GM23338 (cell line): ENCODE results near the gene TMEM33. TPM values are rescaled to one million over a fixed set of nuclear protein-coding genes. Genes with fewer than 3 reads are reported as not detected.
A peak's percentile ranks its signal among the peaks of the same experiment; 100 is the strongest.

Experiments
- ATAC-seq: fragments of 200-7000 bp; cut with Tn5 transposase; 3 replicates; pipeline ENCODE4 v1.9.1; 2020
- DNase-seq: peaks from one replicate; pipeline ENCODE4 v3.0.0-alpha.2; 2015; ENCODE audit warnings: low spot score
- H2AFZ ChIP-seq: fragments of 200-600 bp; sonication (generic); 2 replicates; pipeline ENCODE4 v1.8.0; 2016; ENCODE audit warnings: antibody characterized with exemption, mild to moderate bottlenecking, moderate library complexity
- H3F3A ChIP-seq: fragments of 200-600 bp; sonication (generic); replicated peaks from 2 replicates; pipeline ENCODE4 v1.8.0; 2017; ENCODE audit warnings: antibody characterized with exemption, mixed run types, low read depth
- H3K27ac ChIP-seq: fragments of 200-600 bp; sonication (generic); 2 replicates; pipeline ENCODE4 v1.6.1; 2016; ENCODE audit warnings: low read depth
- H3K27me3 ChIP-seq: fragments of 200-600 bp; sonication (generic); 2 replicates; pipeline ENCODE4 v1.8.0; 2016; ENCODE audit warnings: mild to moderate bottlenecking, mixed run types, moderate library complexity; ENCODE audit not compliant: insufficient read depth
- H3K36me3 ChIP-seq: fragments of 200-600 bp; sonication (generic); 2 replicates; pipeline ENCODE4 v1.8.0; 2016; ENCODE audit warnings: mild to moderate bottlenecking; ENCODE audit not compliant: insufficient read depth
- H3K4me1 ChIP-seq: fragments of 200-600 bp; sonication (generic); 2 replicates; pipeline ENCODE4 v1.8.0; 2016; ENCODE audit warnings: mild to moderate bottlenecking, moderate library complexity; ENCODE audit not compliant: insufficient read depth
- H3K4me2 ChIP-seq: fragments of 200-600 bp; sonication (generic); 2 replicates; pipeline ENCODE4 v1.7.1; 2017; ENCODE audit warnings: mixed run types
- H3K4me3 ChIP-seq: fragments of 200-600 bp; sonication (generic); 2 replicates; pipeline ENCODE4 v1.6.1; 2016; ENCODE audit warnings: mixed run types
- H3K79me2 ChIP-seq: fragments of 200-600 bp; sonication (generic); replicated peaks from 2 replicates; pipeline ENCODE4 v1.8.0; 2017; ENCODE audit warnings: mild to moderate bottlenecking; ENCODE audit not compliant: insufficient read depth
- H3K9me2 ChIP-seq: fragments of 200-600 bp; sonication (generic); 2 replicates; pipeline ENCODE4 v1.8.0; 2017; ENCODE audit not compliant: insufficient read depth
- H4K20me1 ChIP-seq: fragments of 200-600 bp; sonication (generic); replicated peaks from 2 replicates; pipeline ENCODE4 v1.8.0; 2017; ENCODE audit warnings: mild to moderate bottlenecking; ENCODE audit not compliant: insufficient read depth
- H3K27ac Mint-ChIP-seq: 2 replicates; pipeline ENCODE4 v1.8.0; 2020; ENCODE audit warnings: inconsistent platforms, mild to moderate bottlenecking, moderate library complexity, mixed read lengths
- H3K27me3 Mint-ChIP-seq: 3 replicates; pipeline ENCODE4 v1.8.0; 2022; ENCODE audit warnings: low read depth, mild to moderate bottlenecking, moderate library complexity, mixed read lengths, inconsistent platforms; ENCODE audit not compliant: insufficient read depth, poor library complexity
- H3K36me3 Mint-ChIP-seq: 3 replicates; pipeline ENCODE4 v1.8.0; 2021; ENCODE audit warnings: low read depth, mild to moderate bottlenecking, inconsistent platforms, moderate library complexity, mixed read lengths
- H3K4me1 Mint-ChIP-seq: 3 replicates; pipeline ENCODE4 v1.8.0; 2020; ENCODE audit warnings: mild to moderate bottlenecking, inconsistent platforms, mixed read lengths
- H3K4me3 Mint-ChIP-seq: 3 replicates; pipeline ENCODE4 v1.8.0; 2021; ENCODE audit warnings: moderate library complexity, mild to moderate bottlenecking, inconsistent platforms, mixed read lengths
- H3K9me3 Mint-ChIP-seq: 3 replicates; pipeline ENCODE4 v1.8.0; 2020; ENCODE audit warnings: moderate library complexity, mild to moderate bottlenecking, inconsistent platforms, mixed read lengths
- CREB1 ChIP-seq: fragments of 250-450 bp; sonication (Bioruptor Pico); IDR thresholded peaks from 2 replicates; pipeline ENCODE4 v1.5.0; 2020; ENCODE audit warnings: low read depth, mild to moderate bottlenecking, moderate library complexity
- CTCF ChIP-seq, 2 experiments: fragments of 200-600 bp in 1 of 2; sonication (generic) in 1 of 2; conservative IDR thresholded peaks; 2 replicates each; pipeline versions ENCODE4 v1.5.1 to v1.6.1; 2016 to 2017; ENCODE audit warnings: antibody characterized with exemption in 2 of 2, low read depth in 2 of 2, mild to moderate bottlenecking in 2 of 2, moderate library complexity in 1 of 2
- ETS1 ChIP-seq: IDR thresholded peaks from 2 replicates; pipeline ENCODE4 v1.6.1; 2016; ENCODE audit warnings: antibody characterized with exemption
- EZH2 ChIP-seq: fragments of 200-600 bp; sonication (generic); IDR thresholded peaks from one replicate; pipeline ENCODE4 v1.8.0; 2017; ENCODE audit warnings: antibody characterized with exemption, mild to moderate bottlenecking, low read depth; ENCODE audit not compliant: unreplicated experiment
- EZH2phosphoT487 ChIP-seq: fragments of 200-600 bp; sonication (generic); IDR thresholded peaks from one replicate; pipeline ENCODE4 v1.8.1; 2018; ENCODE audit warnings: antibody characterized with exemption; ENCODE audit not compliant: unreplicated experiment
- POLR2AphosphoS5 ChIP-seq: IDR thresholded peaks from 2 replicates; pipeline ENCODE4 v1.6.1; 2016; ENCODE audit warnings: antibody characterized with exemption, low read depth
- ZNF331 ChIP-seq: fragments of 250-450 bp; sonication (Bioruptor Pico); IDR thresholded peaks from 2 replicates; pipeline ENCODE4 v1.5.0; 2020; ENCODE audit warnings: low read depth, mild to moderate bottlenecking, moderate library complexity
- ZNF462 ChIP-seq: fragments of 250-450 bp; sonication (Bioruptor Pico); IDR thresholded peaks from 2 replicates; pipeline ENCODE4 v1.5.0; 2020; ENCODE audit warnings: mild to moderate bottlenecking, moderate library complexity
- polyA plus RNA-seq: library from polyadenylated mRNA; unstranded; fragments of >200 nt; fragmentation: Nextera tagmentation; extraction: Ambion mirVana; gene quantifications from 2 replicates; pipeline ENCODE4 v1.2.1, GENCODE V29; 2016
- total RNA-seq: library from RNA; depleted of rRNA; stranded (reverse); fragments of >200 nt; shearing (Covaris generic); gene quantifications from 2 replicates; pipeline ENCODE4 v1.2.3, GENCODE V29; 2014

TMEM33 gene
- total and polyA plus RNA-seq, 2 experiments from 2014 or later: 46.2 to 117 TPM

GRCh38 chr4:41989994-41990364 is 54.8 kb downstream of the TMEM33 start (continued):
- no peak for TF ChIP-seq ZNF462 (CRISPR knock-in tag)
- TF ChIP-seq ZNF331 (CRISPR knock-in tag): no peak
- TF ChIP-seq EZH2phosphoT487: no peak
- no peak for TF ChIP-seq ETS1
- TF ChIP-seq CREB1 (CRISPR knock-in tag): no peak

GRCh38 chr4:41990365-41991111 is 55.3 kb downstream of the TMEM33 start, which contains the start of gene SLC30A9:
SLC30A9 (plus strand) TSS chr4:41990530; CDS start chr4:41990652, 122 bp downstream.
- Mint-ChIP-seq H3K4me1 (peaks cover 23% of the 10 kb centered on the region), H3K9me3 (no peaks in the 10 kb centered on the region), H3K36me3 (no peaks in the 10 kb centered on the region; the same call in 2 of the 3 replicates), H3K27me3 (peaks cover 2% of the 10 kb centered on the region), H3K27ac (peak within 1 kb of the TSS; percentile 94), H3K4me3 (peak within 1 kb of the TSS; percentile 94)
- H3K36me3 ChIP-seq: no peaks in the 10 kb centered on the region
- no peaks in the 10 kb centered on the region for H3K9me2 ChIP-seq
- H3K27ac ChIP-seq: peak within 1 kb of the TSS; percentile 60; the same call in 1 of the 2 replicates
- peaks cover 18% of the 10 kb centered on the region; the same call in 1 of the 2 replicates for H4K20me1 ChIP-seq
- H3K4me2 ChIP-seq: peak within 1 kb of the TSS; percentile 91
- peaks cover 65% of the 10 kb centered on the region for H3K79me2 ChIP-seq
- H3F3A ChIP-seq: no peaks in the 10 kb centered on the region
- H2AFZ ChIP-seq: peak within 1 kb of the TSS; percentile 88
- DNase-seq (peak; percentile 98), ATAC-seq (peak; percentile 93)
- no peaks in the 10 kb centered on the region for H3K27me3 ChIP-seq
- peaks cover 23% of the 10 kb centered on the region for H3K4me1 ChIP-seq
- peak within 1 kb of the TSS; percentile 90 for H3K4me3 ChIP-seq
- no peak for TF ChIP-seq EZH2
- peak; percentile 84 for TF ChIP-seq ETS1
- TF ChIP-seq CTCF (conservative IDR thresholded peaks at IDR 0.05; ENCODE audit: low read depth in 2 of 2): peak in 1 of 2 experiments; percentile 32; a peak in 2 of 4 replicates
- TF ChIP-seq CREB1 (CRISPR knock-in tag): peak; percentile 96
- peak; percentile 96 for TF ChIP-seq POLR2AphosphoS5
